ENCODE measurements around the gene ZFYVE21. TPM values are rescaled to one million over a fixed set of nuclear protein-coding genes. Genes with fewer than 3 reads are reported as not detected.

The ZFYVE21 gene
- total RNA-seq, 2 experiments from 2014 or later, result 18.0 to 22.5 TPM

GRCh38 chr14:103734081-103734888, 18.7 kb downstream of the ZFYVE21 start:
- intact Hi-C loops (cut with micrococcal nuclease; ENCODE audit: unreplicated experiment), result no loop called here
- H3K36me3 ChIP-seq (ENCODE audit: insufficient read depth, low read length), result peaks cover 26% of the 10 kb centered on the region

GRCh38 chr14:103735022-103735421, 19.4 kb downstream of the ZFYVE21 start:
- BruUV-seq (replicated peaks), result no TSS peak
- Histone ChIP-seq H3K9me2 (ENCODE audit: insufficient read depth, low read length) (no peaks in the 10 kb centered on the region), H3K4me1 (ENCODE audit: insufficient read depth, low read length, poor library complexity, severe bottlenecking) (no peaks in the 10 kb centered on the region), H3K79me2 (ENCODE audit: insufficient read depth, low read depth, low read length) (no peaks in the 10 kb centered on the region), H3K4me3 (ENCODE audit: low read depth, low read length, poor library complexity, severe bottlenecking) (no peak overlapping the region), H3K27ac (ENCODE audit: low read depth, low read length, poor library complexity, severe bottlenecking) (no peak overlapping the region), H2AFZ (ENCODE audit: low read length) (no peak overlapping the region), H4K20me1 (ENCODE audit: insufficient read depth, low read length) (no peaks in the 10 kb centered on the region), H3K36me3 (ENCODE audit: insufficient read depth, low read length) (peaks cover 19% of the 10 kb centered on the region), H3K9me3 (ENCODE audit: low read length) (no peaks in the 10 kb centered on the region), H3K4me2 (ENCODE audit: low read length) (no peak overlapping the region)
- CTCF ChIA-PET (ENCODE audit: unreplicated experiment), result no interaction called here
- intact Hi-C loops (cut with micrococcal nuclease; ENCODE audit: unreplicated experiment), result no loop called here
- TF ChIP-seq EZH2phosphoT487 (IDR thresholded peaks at IDR 0.05; ENCODE audit: borderline replicate concordance, low read depth, low read length), result no peak
- DNase-seq (ENCODE audit: low spot score), result no peak
- POLR2A ChIA-PET, result interaction anchor here (0.6 to 1.6 kb wide), 2 partner anchors 17 to 185 kb away, joined by 3 read pairs; no protein-coding TSS in a partner anchor

More at GRCh38 chr14:103734081-103734888, 18.7 kb downstream of the ZFYVE21 start:
- no peaks in the 10 kb centered on the region for H3K4me1 ChIP-seq (ENCODE audit: insufficient read depth, low read length, poor library complexity, severe bottlenecking)
- no peak overlapping the region for H3K27ac ChIP-seq (ENCODE audit: low read depth, low read length, poor library complexity, severe bottlenecking)
- no TSS peak for BruUV-seq (replicated peaks)
- no peak overlapping the region for H2AFZ ChIP-seq (ENCODE audit: low read length)
- H3K4me3 ChIP-seq (ENCODE audit: low read depth, low read length, poor library complexity, severe bottlenecking), result no peak overlapping the region
- no peaks in the 10 kb centered on the region for H3K9me2 ChIP-seq (ENCODE audit: insufficient read depth, low read length)
- no peaks in the 10 kb centered on the region for H3K79me2 ChIP-seq (ENCODE audit: insufficient read depth, low read depth, low read length)
- DNase-seq (ENCODE audit: low spot score), result no peak
- TF ChIP-seq EZH2phosphoT487 (IDR thresholded peaks at IDR 0.05; ENCODE audit: borderline replicate concordance, low read depth, low read length) (no peak), CTCF (conservative IDR thresholded peaks at IDR 0.05; ENCODE audit: low read length) (no peak)
- no peaks in the 10 kb centered on the region for H4K20me1 ChIP-seq (ENCODE audit: insufficient read depth, low read length)
- H3K9me3 ChIP-seq (ENCODE audit: low read length), result no peaks in the 10 kb centered on the region
- H3K4me2 ChIP-seq (ENCODE audit: low read length), result no peak overlapping the region
- POLR2A ChIA-PET, result no interaction called here
- CTCF ChIA-PET (ENCODE audit: unreplicated experiment), result interaction anchor here (0.6 kb wide), 1 partner anchor 53 kb away, joined by 3 read pairs; no protein-coding TSS in a partner anchor

GRCh38 chr14:103735439-103735814, 19.8 kb downstream of the ZFYVE21 start:
- CTCF ChIA-PET (ENCODE audit: unreplicated experiment), result no interaction called here
- Histone ChIP-seq H3K9me3 (ENCODE audit: low read length) (no peaks in the 10 kb centered on the region), H3K4me3 (ENCODE audit: low read depth, low read length, poor library complexity, severe bottlenecking) (no peak overlapping the region), H3K4me2 (ENCODE audit: low read length) (no peak overlapping the region), H3K4me1 (ENCODE audit: insufficient read depth, low read length, poor library complexity, severe bottlenecking) (no peaks in the 10 kb centered on the region), H4K20me1 (ENCODE audit: insufficient read depth, low read length) (no peaks in the 10 kb centered on the region), H3K27ac (ENCODE audit: low read depth, low read length, poor library complexity, severe bottlenecking) (no peak overlapping the region), H2AFZ (ENCODE audit: low read length) (no peak overlapping the region), H3K9me2 (ENCODE audit: insufficient read depth, low read length) (no peaks in the 10 kb centered on the region), H3K79me2 (ENCODE audit: insufficient read depth, low read depth, low read length) (no peaks in the 10 kb centered on the region), H3K36me3 (ENCODE audit: insufficient read depth, low read length) (peaks cover 17% of the 10 kb centered on the region)
- DNase-seq (ENCODE audit: low spot score), result no peak
- BruUV-seq (replicated peaks), result no TSS peak
- TF ChIP-seq CTCF (conservative IDR thresholded peaks at IDR 0.05; ENCODE audit: low read length) (no peak), EZH2phosphoT487 (IDR thresholded peaks at IDR 0.05; ENCODE audit: borderline replicate concordance, low read depth, low read length) (no peak)
- POLR2A ChIA-PET, result interaction anchor here (0.6 to 1.6 kb wide), 2 partner anchors 17 to 185 kb away, joined by 3 read pairs; no protein-coding TSS in a partner anchor
- intact Hi-C loops (cut with micrococcal nuclease; ENCODE audit: unreplicated experiment), result no loop called here
